ENCODE results near the gene NFASC. TPM values are rescaled to one million over a fixed set of nuclear protein-coding genes. Genes with fewer than 3 reads are reported as not detected.

Gene NFASC
- total RNA-seq, 2 experiments from 2014 or later = not detected

DNA sequence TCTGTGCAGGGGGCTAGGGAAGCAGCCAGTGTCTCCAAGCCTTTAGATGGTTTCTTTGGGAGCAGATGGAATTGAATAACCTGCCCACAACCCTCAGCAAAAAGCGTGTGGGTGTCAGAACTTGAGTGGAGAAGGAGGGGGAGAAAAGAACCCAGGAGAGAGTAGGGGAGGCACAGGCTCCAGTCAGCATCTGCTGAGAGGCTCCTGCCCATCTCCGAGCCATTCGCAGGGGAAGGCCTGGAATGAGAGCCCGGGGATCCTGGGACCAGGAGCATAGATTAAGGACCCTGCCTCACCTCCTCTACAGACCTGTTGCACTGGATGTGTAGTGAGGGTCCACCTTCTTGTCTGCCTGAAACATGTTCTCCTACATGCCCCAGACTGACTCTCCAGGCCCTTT lies 197.3 kb downstream of the NFASC start:
- POLR2A ChIA-PET = no interaction called here
- no peak for DNase-seq (ENCODE audit: low spot score)
- Histone ChIP-seq H3K27ac (ENCODE audit: low read depth, low read length, poor library complexity, severe bottlenecking) (no peak overlapping the region), H2AFZ (ENCODE audit: low read length) (no peak overlapping the region), H3K4me1 (ENCODE audit: insufficient read depth, low read length, poor library complexity, severe bottlenecking) (no peaks in the 10 kb centered on the region), H3K79me2 (ENCODE audit: insufficient read depth, low read depth, low read length) (no peaks in the 10 kb centered on the region), H3K36me3 (ENCODE audit: insufficient read depth, low read length) (no peaks in the 10 kb centered on the region), H3K4me2 (ENCODE audit: low read length) (no peak overlapping the region), H3K4me3 (ENCODE audit: low read depth, low read length, poor library complexity, severe bottlenecking) (no peak overlapping the region), H3K9me3 (ENCODE audit: low read length) (no peaks in the 10 kb centered on the region), H4K20me1 (ENCODE audit: insufficient read depth, low read length) (no peaks in the 10 kb centered on the region), H3K9me2 (ENCODE audit: insufficient read depth, low read length) (no peaks in the 10 kb centered on the region)
- no TSS peak for BruUV-seq (replicated peaks)
- TF ChIP-seq EZH2phosphoT487 (IDR thresholded peaks at IDR 0.05; ENCODE audit: borderline replicate concordance, low read depth, low read length) = no peak
- no peak for TF ChIP-seq CTCF (conservative IDR thresholded peaks at IDR 0.05; ENCODE audit: low read length)
- CTCF ChIA-PET (ENCODE audit: unreplicated experiment) = no interaction called here
- intact Hi-C loops (cut with micrococcal nuclease; ENCODE audit: unreplicated experiment) = loop anchor here (10.0 kb wide), 1 partner anchor 187 kb away; no protein-coding TSS in a partner anchor

- no peak overlapping the region for H2AFZ ChIP-seq (ENCODE audit: low read length)
- H3K4me1 ChIP-seq (ENCODE audit: insufficient read depth, low read length, poor library complexity, severe bottlenecking) = no peaks in the 10 kb centered on the region
- no peak overlapping the region for H3K4me3 ChIP-seq (ENCODE audit: low read depth, low read length, poor library complexity, severe bottlenecking)
- BruUV-seq (replicated peaks) = no TSS peak
- no peak overlapping the region for H3K4me2 ChIP-seq (ENCODE audit: low read length)
- H4K20me1 ChIP-seq (ENCODE audit: insufficient read depth, low read length) = no peaks in the 10 kb centered on the region
- no peak overlapping the region for H3K27ac ChIP-seq (ENCODE audit: low read depth, low read length, poor library complexity, severe bottlenecking)
- H3K79me2 ChIP-seq (ENCODE audit: insufficient read depth, low read depth, low read length) = no peaks in the 10 kb centered on the region
- no peaks in the 10 kb centered on the region for H3K9me3 ChIP-seq (ENCODE audit: low read length)
- ChIA-PET POLR2A (no interaction called here), CTCF (ENCODE audit: unreplicated experiment) (no interaction called here)
- no peaks in the 10 kb centered on the region for H3K36me3 ChIP-seq (ENCODE audit: insufficient read depth, low read length)
- DNase-seq (ENCODE audit: low spot score) = no peak
- intact Hi-C loops (cut with micrococcal nuclease; ENCODE audit: unreplicated experiment) = loop anchor here (10.0 kb wide), 1 partner anchor 186 kb away; no protein-coding TSS in a partner anchor
- TF ChIP-seq CTCF (conservative IDR thresholded peaks at IDR 0.05; ENCODE audit: low read length) = no peak
- TF ChIP-seq EZH2phosphoT487 (IDR thresholded peaks at IDR 0.05; ENCODE audit: borderline replicate concordance, low read depth, low read length) = no peak
- H3K9me2 ChIP-seq (ENCODE audit: insufficient read depth, low read length) = no peaks in the 10 kb centered on the region
Measured at GRCh38 chr1:205068457-205069040, 197.9 kb downstream of the NFASC start.

- BruUV-seq (replicated peaks) = no TSS peak
- Histone ChIP-seq H3K9me2 (ENCODE audit: insufficient read depth, low read length) (no peaks in the 10 kb centered on the region), H3K79me2 (ENCODE audit: insufficient read depth, low read depth, low read length) (no peaks in the 10 kb centered on the region), H3K36me3 (ENCODE audit: insufficient read depth, low read length) (no peaks in the 10 kb centered on the region), H4K20me1 (ENCODE audit: insufficient read depth, low read length) (no peaks in the 10 kb centered on the region), H3K27ac (ENCODE audit: low read depth, low read length, poor library complexity, severe bottlenecking) (no peak overlapping the region), H3K4me1 (ENCODE audit: insufficient read depth, low read length, poor library complexity, severe bottlenecking) (no peaks in the 10 kb centered on the region), H3K4me2 (ENCODE audit: low read length) (no peak overlapping the region), H3K4me3 (ENCODE audit: low read depth, low read length, poor library complexity, severe bottlenecking) (no peak overlapping the region), H2AFZ (ENCODE audit: low read length) (no peak overlapping the region), H3K9me3 (ENCODE audit: low read length) (no peaks in the 10 kb centered on the region)
- ChIA-PET POLR2A (interaction anchor here (0.5 kb wide), 1 partner anchor 209 kb away, joined by 3 read pairs; no protein-coding TSS in a partner anchor), CTCF (ENCODE audit: unreplicated experiment) (no interaction called here)
- TF ChIP-seq EZH2phosphoT487 (IDR thresholded peaks at IDR 0.05; ENCODE audit: borderline replicate concordance, low read depth, low read length) = no peak
- no peak for TF ChIP-seq CTCF (conservative IDR thresholded peaks at IDR 0.05; ENCODE audit: low read length)
- intact Hi-C loops (cut with micrococcal nuclease; ENCODE audit: unreplicated experiment) = loop anchor here (10.0 kb wide), 1 partner anchor 185 kb away; no protein-coding TSS in a partner anchor
- no peak for DNase-seq (ENCODE audit: low spot score)
Measured at GRCh38 chr1:205069371-205070125, 198.9 kb downstream of the NFASC start.
